Measurements from ENCODE around the gene PSME3.
"Not testable (repeated sequence)": the region's sequence is repeated elsewhere in the genome, so short reads cannot be mapped to it uniquely, and the experiment has no call there.

PSME3 gene

GRCh38 chr17:42866631-42867575 is 33.7 kb downstream of the PSME3 start:
- DNase-seq (ENCODE audit: low read depth): no peak
- no peak for TF ChIP-seq CTCF (conservative IDR thresholded peaks at IDR 0.05; ENCODE audit: control insufficient read depth, insufficient read depth, low read depth, low read length)
- no peak overlapping the region for H3K4me3 ChIP-seq (ENCODE audit: control insufficient read depth, low read depth, low read length)

- DNase-seq (ENCODE audit: low read depth); H3K4me3 ChIP-seq (ENCODE audit: control insufficient read depth, low read depth, low read length): not testable (repeated sequence)
Observed at GRCh38 chr17:42867694-42868261, 34.6 kb downstream of the PSME3 start.

- DNase-seq (ENCODE audit: low read depth): no peak
- TF ChIP-seq CTCF (conservative IDR thresholded peaks at IDR 0.05; ENCODE audit: control insufficient read depth, insufficient read depth, low read depth, low read length): no peak
- no peak overlapping the region for H3K4me3 ChIP-seq (ENCODE audit: control insufficient read depth, low read depth, low read length)
Observed at GRCh38 chr17:42868338-42868737, 35.1 kb downstream of the PSME3 start.

GRCh38 chr17:42871647-42872046 is 38.5 kb downstream of the PSME3 start:
- H3K4me3 ChIP-seq (ENCODE audit: control insufficient read depth, low read depth, low read length): no peak overlapping the region
- DNase-seq (ENCODE audit: low read depth): no peak
- TF ChIP-seq CTCF (conservative IDR thresholded peaks at IDR 0.05; ENCODE audit: control insufficient read depth, insufficient read depth, low read depth, low read length): no peak

GRCh38 chr17:42872251-42872965 is 39.2 kb downstream of the PSME3 start:
- no peak overlapping the region for H3K4me3 ChIP-seq (ENCODE audit: control insufficient read depth, low read depth, low read length)
- no peak for TF ChIP-seq CTCF (conservative IDR thresholded peaks at IDR 0.05; ENCODE audit: control insufficient read depth, insufficient read depth, low read depth, low read length)
- no peak for DNase-seq (ENCODE audit: low read depth)

- TF ChIP-seq CTCF (conservative IDR thresholded peaks at IDR 0.05; ENCODE audit: control insufficient read depth, insufficient read depth, low read depth, low read length): no peak
- DNase-seq (ENCODE audit: low read depth): no peak
Observed at GRCh38 chr17:42873315-42873714, 40.1 kb downstream of the PSME3 start.

GRCh38 chr17:42873932-42874695 is 40.9 kb downstream of the PSME3 start:
- not testable (repeated sequence) for DNase-seq (ENCODE audit: low read depth); H3K4me3 ChIP-seq (ENCODE audit: control insufficient read depth, low read depth, low read length)

More at GRCh38 chr17:42873315-42873714, 40.1 kb downstream of the PSME3 start:
- H3K4me3 ChIP-seq (ENCODE audit: control insufficient read depth, low read depth, low read length): no peak overlapping the region

All from fibroblast of mammary gland (primary cell).